ENCODE data around the gene PROM1.

PROM1 gene

DNA sequence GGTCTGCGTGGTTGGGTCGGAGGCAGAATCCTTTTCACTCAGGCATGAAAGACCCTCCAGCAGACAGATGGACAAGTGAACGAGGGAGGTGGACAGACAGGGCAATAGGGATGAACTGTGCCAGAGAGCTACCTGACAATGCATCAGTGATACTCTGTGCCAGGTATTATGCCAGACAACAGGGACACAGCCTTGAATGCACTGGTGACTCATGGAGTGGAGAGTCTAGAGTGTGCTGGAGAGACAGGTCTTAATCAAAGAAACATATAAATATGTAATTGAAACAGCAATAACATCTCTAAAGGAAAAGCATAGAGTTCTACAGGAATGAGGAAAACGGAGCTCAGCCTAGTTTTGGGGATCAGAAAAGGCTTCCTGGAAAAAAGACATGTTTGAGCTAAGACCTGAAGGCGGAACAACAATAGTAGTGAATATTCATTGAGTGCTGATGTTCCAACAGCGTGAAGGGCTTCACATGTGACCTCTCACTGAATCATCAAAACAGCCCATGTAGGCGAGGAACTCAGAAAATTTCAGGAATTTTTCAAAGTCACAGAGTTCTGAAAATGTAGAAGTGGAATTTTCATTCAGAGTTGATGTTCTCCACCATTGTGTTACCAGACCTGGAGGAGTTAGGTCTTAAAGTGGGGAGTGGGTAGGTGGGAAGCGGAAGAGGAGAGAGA is 100.8 kb downstream of the PROM1 start:
- no peak for DNase-seq

DNA sequence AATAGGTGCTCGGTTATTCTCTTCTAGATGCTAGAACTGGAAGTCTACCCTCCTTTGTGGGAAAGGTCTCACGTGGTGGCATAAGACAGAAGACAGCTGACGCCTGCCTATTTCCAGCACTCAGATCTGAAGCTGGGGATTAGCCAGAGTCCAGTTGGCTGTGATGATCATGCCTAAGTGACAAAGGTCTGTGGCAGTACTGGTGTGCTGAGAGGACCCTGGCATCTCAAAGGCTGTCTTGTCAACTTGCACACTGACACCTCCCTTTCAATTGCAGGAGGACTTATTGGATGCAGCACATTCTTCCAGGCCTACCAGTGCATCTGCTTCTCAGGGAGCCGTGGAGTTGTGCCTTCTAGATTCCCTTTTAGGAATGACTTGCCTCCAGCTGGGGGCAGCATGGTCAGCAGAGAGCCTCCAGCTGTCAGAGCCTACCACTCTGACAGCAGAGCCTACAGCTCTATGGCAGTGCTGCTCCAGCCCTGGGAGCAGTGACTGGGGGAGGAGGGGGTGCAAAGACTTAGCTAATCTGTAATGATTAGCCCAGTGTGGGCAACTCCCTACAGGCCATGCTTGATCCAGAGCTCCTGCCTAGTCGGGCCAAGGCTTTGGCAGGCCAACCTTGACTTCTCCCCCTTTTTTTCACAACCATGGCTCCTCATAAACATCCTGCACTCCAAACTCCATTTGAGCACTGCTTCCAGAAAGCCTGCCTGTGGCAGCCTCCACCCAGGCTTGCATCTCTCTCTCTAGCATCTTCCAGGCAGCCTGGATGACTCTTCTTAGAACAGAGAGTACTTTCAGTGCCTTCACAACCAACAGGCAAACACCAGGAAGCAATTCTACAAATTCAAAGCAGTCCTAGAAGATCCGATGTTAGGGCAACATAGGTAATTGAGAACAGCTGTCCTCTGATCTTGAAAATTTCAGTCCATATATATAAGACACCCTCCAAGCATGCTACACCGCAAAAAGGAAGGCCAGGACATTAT is 107.1 kb downstream of the PROM1 start:
- no peak for DNase-seq

DNA sequence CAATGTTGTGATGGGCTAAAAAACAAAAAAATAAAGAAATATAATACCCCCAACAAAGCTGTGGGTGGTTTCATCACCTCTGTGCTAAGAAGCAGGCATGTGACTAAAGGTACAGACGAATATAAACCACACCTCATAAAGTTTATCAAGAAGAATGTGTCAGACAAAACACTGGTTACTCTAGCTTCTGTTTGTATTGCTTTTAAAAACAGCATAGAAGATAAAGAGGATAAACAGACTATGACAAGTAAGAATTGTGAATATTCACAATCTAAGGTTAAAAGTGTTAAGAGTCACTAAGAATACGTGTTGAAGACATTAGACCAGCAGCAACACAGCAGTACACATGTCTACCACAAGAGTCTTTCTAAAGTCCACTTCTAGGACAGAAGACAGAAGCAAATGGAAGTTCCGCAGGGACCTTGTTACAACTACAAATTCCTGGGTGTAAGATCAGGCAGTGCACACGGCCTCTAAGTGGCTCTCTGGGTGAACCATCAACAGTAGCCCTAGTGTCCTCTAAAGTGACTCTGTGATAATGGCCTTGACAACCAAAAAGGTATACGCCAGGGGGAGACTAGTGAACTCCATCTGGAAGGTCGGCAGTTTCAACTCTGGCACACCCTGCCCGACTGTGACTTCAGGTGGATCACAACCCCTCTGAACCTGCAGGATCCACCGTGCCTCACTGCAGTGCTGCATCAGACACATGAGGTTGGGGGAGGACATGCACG is 112.6 kb downstream of the PROM1 start:
- no peak for DNase-seq

DNA sequence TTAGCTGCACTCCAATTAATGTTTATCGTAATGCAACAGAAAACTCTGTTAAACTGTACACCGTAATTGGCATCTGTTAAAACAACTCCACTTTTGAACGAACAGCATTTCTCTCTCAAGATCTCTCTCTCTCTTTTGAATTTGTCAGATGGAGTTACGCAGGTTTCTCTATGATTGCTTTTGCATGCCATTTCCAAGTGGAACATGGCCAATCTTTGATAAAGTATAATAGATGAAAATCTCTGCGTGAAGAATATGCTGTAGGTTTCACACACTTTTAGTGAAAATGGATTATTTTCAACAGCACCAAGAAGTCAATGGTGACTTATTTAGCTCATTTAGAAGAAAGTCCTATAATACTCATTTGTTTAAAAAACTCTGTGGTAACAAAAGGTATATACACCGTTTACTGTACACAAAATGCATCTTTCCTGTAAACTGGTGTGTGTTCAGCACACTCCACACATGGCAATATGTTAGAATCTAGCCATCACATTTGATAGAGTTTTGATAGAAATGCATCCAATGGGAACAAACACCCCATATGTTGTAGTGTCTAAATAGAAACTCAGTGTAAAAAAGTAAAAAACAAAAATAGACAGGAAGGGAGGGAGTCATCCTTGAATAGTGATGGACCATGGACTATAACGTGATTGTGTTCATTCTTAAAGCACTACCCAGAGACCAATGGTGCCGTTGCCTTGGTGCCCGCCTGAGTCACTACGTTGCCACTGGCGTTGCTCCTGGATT is 115.1 kb downstream of the PROM1 start:
- no peak for DNase-seq

DNA sequence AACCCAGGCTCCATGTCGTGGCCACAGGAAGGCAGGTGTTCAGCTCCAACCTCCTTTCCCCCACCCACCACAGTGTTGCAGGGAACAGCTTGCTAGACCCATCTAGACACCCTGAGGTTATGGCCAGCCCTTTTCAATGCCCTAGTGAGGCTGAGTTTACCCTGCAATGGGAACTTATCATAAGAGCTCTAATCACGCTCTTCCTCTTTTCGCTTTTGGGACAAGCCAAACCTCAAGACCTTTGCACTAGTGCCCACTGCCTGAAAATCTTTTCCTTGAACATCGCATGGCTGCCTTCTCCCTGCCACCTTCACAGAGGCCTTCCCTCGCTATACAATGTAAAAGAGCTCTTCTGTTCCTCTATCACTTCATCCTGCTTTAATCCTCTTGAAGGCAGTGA is 118.5 kb downstream of the PROM1 start:
- DNase-seq: no peak

DNA sequence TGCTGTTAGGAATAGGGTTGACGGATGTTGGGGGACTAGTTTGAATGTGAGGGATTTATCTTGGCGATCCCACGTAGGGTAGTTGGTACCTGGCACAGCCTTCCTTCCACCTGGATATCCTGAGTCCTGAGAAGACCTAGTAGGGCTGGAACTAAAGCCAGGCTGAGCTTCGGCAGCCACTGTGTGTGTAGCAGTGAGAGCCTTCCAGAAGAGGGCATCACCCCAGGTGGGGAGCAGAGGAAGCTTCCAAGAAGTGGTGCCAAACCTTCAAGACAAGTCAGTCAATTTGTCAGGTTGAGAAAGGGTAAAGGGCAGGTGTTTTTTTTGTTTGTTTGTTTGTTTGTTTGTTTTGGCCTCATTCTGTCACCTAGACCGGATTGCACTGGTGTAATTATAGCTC is 119.7 kb downstream of the PROM1 start:
- no peak for DNase-seq

DNA sequence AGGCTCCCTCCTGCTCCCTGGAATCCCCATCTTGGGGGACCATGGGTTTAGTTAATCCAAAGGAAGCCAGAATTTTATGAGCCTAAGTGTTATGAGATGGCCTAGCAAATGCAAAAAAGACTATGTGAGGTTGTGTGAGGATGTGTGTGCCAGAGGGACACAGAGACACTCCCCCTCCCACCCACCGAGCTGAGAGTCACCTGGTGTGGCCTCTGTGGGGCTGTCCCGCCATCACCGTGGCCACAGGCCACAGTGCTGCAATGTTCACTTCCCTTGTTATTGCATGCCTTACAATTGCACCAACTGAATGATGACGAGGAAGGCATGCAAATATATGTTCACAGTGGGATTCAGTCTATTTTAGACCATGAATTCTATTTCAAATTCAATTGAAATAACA is 120.2 kb downstream of the PROM1 start:
- DNase-seq: peak; percentile 38

DNA sequence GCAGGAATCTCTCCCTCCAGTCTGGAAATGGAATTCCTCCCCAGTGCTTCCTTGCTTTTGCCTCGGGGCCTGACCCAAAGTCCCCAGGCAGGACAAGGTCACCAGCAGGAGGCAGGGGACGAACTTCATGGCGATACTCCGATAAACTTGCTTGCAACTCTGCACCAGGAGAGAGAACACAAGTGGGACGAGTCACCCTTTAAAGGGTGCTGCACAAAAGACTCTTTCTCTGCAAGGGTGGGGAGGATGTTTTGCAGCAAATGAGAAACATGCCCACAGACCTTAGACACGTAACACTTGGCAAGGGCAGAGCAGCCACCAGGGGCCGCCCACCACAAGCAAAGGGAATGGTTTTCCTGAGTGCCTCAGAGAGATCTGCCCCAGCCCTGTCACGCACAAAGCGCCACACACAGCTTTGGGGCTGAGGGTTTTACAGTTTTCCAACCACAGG is 120.8 kb downstream of the PROM1 start, which contains the start of gene FGFBP2:
TSS of gene FGFBP2 (minus strand) at position 175 of the 451 bp plus-strand sequence. CDS start at position 129, 46 bp downstream.
- peak; percentile 78 for DNase-seq

DNA sequence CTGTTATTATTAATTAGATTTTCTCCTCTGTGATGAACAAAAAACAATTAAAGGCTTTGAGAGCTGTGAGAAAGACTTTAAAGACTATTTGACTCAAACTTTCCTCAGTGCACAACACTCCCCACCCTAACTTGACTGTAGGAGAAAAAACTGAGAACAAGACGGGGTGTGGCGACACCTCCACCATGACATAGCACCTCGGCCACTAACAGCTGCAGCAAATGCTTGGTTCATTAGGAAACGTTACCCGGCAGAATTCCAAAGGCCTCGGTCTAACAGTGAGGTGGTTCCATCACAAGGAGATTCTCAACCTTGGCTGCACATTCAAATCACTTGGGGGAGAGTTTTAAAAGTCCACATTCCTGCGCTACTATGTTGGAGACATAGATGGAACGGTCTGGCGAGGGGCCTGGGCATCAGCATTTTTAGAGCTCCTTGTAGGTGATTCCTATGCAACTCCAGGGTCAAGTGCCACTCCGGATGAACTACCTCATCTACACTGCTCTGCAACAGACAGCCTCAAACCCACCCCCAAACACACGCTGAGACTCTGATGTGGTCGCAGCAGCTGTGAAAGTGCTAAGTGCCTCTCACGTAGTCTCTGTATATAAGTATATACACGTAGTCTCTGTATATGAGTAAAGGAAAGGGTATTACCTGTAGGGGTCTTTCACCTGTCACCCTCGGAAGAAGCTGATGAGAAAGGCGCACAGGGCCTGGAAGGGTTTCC is 121.9 kb downstream of the PROM1 start:
- DNase-seq: no peak

DNA sequence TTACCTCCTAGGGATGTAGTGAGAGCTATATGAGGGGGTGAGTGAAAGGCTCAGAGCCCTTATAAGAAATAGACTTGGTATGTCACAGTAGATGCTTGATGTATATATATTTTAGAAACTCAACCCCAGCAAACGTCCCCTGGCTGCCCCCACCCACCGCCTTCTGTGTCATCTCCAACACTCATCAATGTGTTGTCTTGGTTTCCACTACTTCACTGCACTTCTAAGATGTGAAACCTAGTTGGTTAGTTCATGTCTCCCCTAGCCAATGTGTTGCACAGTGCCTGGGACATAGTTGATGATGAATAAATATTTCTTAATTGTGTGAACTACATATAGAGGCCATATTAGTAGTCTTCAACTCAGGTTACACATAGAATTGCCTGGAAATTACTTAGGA is 125.3 kb downstream of the PROM1 start:
- DNase-seq: no peak

DNA sequence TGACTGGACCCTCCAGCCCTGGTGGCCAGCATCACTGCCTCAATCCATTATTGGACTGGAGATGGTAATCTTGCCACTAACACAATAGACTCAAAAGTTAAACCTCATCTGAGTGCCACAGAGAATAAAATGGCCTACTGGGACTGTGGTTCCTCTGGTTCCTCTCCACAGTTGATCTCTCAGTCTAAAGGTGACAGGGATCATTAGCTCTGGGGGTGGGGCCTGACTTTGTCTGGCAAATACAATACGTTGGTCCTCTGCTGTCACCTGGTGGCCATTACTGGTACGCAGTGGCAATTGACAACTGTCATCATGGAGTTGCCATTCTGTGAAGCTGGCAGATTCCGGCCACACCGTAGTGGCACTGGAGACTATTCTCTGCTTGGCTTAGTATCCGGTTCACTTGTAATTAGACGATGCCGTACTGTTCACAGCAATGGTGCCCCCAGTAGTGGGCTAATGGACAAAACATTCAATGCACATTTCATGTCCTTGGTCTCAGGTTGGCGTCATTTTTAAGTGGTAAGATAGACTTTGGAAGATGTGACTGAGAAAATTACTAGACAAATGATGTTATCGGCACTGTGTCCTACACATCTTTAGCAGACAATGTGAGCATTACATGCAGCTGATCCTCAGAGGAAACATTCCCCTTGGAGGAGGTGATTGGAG is 127.5 kb downstream of the PROM1 start:
- peak; percentile 36 for DNase-seq

DNA sequence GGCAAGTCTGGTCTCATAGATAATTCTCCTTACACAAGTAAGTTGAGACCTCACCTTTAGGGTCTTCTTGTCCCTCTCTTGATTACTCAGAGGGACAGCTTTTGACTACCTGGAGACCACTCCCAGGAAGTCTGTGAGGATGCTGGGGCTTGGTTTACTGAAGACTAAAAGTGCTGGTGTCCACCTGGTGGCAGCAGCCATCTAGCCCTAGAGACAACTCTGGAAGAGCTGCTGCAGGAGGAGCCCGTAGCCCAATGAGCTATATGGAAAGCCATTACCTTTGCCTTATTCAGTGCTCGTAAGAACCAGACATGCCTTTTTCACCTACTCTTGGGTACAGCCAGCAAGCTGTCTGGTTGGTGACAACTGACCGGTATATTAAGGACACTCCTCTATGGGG is 128.2 kb downstream of the PROM1 start:
- no peak for DNase-seq

DNA sequence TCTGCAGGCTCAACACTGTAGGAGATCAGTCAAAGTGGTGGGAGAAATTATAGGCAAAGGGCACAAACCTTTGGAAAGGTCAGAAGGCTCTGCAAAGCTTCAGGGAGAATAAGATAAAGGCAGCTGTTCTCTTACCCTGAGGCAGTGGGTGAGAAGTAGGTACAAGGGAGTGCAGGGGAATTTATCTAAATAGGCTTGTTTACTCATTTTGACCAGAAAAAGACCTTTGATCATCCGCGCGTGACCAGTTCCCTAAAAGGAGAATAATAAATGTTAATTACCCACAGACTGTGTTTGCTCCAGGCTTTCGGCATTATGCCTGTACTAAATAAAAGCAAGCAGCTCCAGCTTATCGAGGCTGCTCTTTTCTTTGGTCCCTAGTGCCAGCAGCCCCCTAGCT is 130.2 kb downstream of the PROM1 start:
- DNase-seq: no peak

DNA sequence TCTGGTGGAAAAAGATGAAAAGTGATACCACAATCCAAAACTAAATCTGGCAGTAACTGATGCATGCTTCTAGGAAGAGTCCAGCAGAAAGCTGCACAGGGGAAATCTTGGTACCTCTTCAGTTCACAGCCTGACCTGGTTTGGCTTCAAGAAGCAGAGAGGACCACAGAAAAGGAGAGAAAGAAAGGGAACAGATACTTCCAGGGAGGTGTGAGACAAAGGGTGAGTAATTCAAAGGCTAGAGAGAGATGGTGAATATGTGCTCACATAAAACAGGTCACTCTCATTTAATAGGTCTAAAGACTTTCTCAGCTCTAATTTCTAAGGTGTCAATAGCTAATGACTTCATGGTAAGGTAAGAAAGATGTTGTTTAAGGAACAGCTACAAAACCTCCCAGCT is 132.0 kb downstream of the PROM1 start:
- DNase-seq: no peak

DNA sequence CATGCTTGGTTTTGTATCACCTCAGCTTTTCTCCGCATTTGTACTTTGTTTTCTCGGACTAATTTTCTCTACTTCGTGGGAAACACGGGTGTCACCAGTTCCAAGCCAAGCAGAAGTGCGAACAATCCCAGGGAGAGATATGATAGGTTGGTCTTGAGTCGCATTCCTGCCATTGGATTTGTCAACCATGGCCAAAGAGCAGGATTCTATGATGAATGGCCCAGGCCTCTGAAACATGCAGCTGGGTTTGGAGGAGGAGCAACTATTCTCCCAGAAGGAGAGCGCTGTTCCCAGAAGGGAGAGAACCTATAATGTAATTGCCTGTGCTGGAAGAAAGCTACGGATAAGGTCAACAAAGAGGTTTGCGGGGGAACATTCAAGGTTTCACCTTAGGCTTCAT is 135.0 kb downstream of the PROM1 start:
- no peak for DNase-seq

DNA sequence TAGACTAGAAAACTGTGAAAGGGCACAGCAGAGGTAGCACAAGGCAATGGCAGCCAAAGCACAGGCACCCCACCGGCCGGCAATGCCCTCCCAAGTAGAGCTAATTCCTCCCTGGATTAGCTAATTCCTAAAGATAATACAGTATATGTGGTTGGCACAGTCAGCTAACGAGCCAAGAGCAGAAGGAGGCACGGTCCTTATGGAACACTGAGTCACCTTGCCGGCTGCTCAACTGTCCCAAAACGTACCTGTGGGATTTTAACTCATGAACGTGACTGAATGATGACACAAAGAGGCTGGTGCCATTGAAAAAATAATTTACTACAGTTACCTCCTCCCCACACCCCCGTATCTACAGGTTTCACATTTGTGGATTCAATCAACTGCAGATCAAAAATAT is 136.1 kb downstream of the PROM1 start:
- DNase-seq: no peak

DNA sequence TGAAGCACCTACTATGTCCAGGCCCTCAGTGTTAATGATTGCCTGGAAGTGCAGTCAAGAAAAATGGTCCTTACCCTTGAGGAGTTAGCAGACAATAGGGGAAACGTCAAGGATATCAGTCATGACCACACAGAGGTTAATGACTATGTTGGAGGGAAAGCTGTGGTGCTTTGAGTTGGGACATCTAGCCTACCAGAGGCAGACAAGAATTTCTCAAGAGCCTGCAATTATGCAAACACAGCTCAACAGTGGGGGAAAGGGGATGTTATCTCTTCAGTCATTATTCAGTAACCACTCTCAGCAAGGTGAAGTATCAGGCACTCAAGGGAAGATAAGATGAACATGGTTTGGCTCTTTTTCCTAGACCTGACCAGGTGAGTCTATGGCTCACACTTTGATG is 138.3 kb downstream of the PROM1 start:
- no peak for DNase-seq

DNA sequence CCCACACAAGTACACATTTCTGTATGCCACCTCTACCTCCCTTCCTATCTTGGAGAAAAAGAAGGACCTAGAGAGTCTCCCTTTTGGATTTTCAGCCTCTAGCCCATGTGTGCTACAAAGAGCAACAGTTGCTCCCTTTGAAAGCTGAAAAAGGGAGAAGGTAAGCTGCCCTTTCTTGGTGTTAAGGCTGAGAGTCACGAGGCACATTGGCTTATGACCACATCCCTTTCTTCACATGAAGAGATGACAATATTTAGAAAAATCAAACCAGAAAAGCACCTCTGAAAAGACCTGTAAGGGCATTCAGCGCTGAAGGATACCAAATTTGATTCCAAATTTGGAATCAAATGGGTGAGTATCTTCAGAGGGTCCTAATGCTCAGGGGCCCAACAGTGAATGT is 138.9 kb downstream of the PROM1 start:
- no peak for DNase-seq

DNA sequence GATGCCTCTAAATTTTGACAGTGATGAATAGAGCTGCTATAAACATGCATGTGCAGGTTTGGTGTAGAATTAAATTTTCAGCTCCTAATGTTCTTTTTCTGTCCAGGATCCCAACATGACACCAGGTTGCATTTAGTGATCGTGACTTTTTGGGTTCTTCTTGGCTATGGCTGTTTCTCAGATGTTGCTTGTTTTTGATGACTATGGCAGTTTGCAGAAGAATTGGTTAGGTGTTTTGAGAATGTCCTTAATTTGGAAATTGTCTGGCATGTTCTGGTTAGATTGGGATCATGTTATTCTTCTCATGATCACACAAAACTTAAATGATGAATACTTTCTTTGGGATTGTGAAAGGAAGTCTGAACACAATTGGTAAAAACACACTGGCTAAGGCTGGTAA is 141.5 kb downstream of the PROM1 start:
- DNase-seq: no peak

DNA sequence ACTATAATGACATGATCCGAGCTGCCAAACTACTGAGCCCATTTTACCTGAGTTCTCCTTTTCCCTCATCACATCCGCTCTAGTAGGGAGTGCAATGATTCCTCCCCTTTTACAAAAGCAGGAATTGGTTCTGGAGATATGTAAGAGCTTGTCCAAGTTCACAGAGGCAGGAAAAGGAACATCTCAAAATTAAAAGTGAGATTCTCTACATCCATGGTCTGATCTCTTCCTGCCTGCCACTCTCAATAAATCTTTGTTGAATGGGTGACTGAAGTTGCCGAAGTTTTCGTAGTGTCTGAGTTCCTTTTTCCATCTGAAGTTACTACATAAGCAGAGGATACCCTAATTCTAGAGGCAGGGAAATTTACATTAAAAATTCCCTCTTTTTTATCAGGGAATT is 145.2 kb downstream of the PROM1 start, which contains the start of gene FGFBP1:
TSS of gene FGFBP1 (minus strand) at position 101 of the 400 bp plus-strand sequence. CDS start 2,108 bp downstream, outside the sequence.
- no peak for DNase-seq

DNA sequence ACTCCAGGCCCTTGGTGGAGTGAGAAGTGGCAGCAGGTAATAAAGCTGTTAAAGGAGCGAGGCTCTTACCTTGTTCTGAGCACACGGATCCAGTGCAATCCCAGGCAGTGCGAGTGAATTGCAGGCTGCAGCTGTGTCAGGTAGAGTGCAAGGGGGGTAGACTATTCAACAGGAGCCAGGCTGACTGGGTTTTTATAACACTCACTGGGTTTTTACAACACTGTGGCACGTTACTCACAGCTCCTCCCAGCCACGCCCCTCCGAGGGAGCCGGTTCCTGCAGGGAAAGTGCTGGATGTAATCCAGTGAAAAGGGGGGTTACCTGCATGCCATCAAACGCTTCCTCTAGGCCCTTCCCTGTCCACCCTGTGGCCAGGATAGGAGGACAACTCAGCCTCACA is 145.6 kb downstream of the PROM1 start:
- no peak for DNase-seq
